ENCODE measurements around the gene MID2. TPM values are rescaled to one million over a fixed set of nuclear protein-coding genes. Genes with fewer than 3 reads are reported as not detected.
"Not testable (repeated sequence)": the region's sequence is repeated elsewhere in the genome, so short reads cannot be mapped to it uniquely, and the experiment has no call there.

The MID2 gene
- total RNA-seq, 1 experiment from 2014 or later: 3.9 TPM

DNA sequence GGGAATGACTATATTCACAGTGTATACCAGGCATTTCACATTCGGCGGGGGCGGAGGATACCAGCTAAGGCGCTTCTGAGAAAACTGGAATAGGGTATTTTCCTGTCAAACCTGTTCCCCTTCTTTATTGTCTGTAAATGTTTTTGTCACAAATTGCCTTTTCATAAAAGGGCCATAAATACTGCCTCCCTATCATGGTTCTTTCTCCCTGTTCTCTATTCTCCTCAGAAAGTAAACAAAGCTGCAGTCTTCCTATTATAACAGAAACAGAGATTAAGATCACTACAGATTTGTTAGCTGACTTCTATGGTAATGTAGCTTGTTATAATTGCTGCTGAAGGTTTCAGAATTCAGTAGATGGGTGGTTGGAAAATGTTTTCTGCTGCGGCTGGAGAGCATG, 32.2 kb downstream of the MID2 start:
- H3K4me1 ChIP-seq: no peaks in the 10 kb centered on the region
- no peaks in the 10 kb centered on the region for H3K9me3 ChIP-seq (replicated peaks)
- H3K27ac ChIP-seq: no peak overlapping the region
- H3K36me3 ChIP-seq: no peaks in the 10 kb centered on the region
- no peak for DNase-seq
- no peak overlapping the region for H3K4me3 ChIP-seq
- no peaks in the 10 kb centered on the region for H3K27me3 ChIP-seq

DNA sequence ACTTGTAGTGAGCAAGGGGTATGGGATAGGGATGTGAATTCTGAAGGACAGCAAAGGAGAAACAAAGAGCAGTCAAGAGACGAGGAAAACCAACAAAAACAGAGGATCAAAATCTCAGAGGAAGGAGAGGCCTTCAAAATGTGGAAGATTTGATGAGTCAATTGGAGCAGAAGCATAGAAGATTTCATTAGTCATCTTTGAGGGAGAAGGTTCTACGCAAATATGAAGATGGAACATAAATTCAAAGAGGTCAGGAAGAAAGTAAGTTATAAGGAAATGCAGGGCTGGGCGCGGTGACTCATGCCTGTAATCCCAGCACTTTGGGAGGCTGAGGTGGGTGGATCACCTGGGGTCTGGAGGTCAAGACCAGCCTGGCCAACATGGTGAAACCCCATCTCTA, 35.4 kb downstream of the MID2 start:
- H3K27me3 ChIP-seq: no peaks in the 10 kb centered on the region
- no peaks in the 10 kb centered on the region for H3K4me1 ChIP-seq
- no peak overlapping the region for H3K4me3 ChIP-seq
- no peaks in the 10 kb centered on the region for H3K36me3 ChIP-seq
- H3K9me3 ChIP-seq (replicated peaks): no peaks in the 10 kb centered on the region
- H3K27ac ChIP-seq: no peak overlapping the region
- no peak for DNase-seq

DNA sequence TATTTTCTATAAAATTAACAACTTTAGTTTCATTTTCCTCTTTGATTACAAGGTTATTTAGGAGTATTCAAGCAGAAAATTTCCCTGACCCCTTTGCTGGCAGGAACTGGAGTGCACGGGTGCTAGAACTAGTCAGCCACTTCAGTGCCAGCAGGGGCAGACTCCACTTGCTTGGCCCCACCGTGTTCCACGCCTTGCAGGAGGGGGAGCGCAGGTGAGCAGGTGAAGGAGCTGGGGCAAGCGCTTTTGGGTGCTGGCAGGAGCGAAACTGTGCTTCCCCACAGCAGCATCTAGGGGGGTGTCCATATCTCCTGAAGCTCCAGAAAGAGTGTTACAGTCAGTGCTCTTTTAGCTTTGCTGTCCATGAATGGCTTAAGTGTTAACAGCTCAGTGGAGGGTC, 45.5 kb downstream of the MID2 start:
- Histone ChIP-seq H3K27me3 (no peaks in the 10 kb centered on the region), H3K27ac (no peak overlapping the region), H3K36me3 (no peaks in the 10 kb centered on the region), H3K4me3 (no peak overlapping the region), H3K4me1 (no peaks in the 10 kb centered on the region), H3K9me3 (replicated peaks) (no peaks in the 10 kb centered on the region)
- no peak for DNase-seq

DNA sequence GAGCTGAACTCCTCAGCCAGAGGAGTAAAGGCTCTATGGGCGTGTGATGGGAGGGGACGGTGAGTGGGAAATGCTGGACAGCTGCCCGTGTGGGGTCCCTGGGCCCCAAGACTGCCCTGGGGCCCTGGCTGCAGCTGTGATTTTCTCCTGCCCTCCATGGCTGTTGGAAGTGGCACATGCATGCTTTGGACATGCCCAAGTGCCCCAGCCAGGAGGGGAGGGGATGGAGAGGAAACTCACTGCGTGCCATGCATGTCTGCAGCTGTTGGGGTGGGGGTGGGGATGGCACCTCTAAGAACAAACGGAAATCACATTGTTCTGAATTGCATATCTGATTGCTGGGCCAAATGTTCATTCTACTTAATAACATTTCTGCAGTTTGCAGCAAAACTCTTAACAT, 52.4 kb downstream of the MID2 start:
- Histone ChIP-seq H3K27me3 (no peaks in the 10 kb centered on the region), H3K9me3 (replicated peaks) (no peaks in the 10 kb centered on the region), H3K4me1 (peaks cover 4% of the 10 kb centered on the region; the same call in 1 of the 2 replicates), H3K27ac (peak overlapping the region; percentile 41), H3K36me3 (no peaks in the 10 kb centered on the region), H3K4me3 (no peak overlapping the region)
- DNase-seq: peak; percentile 65 to 68

DNA sequence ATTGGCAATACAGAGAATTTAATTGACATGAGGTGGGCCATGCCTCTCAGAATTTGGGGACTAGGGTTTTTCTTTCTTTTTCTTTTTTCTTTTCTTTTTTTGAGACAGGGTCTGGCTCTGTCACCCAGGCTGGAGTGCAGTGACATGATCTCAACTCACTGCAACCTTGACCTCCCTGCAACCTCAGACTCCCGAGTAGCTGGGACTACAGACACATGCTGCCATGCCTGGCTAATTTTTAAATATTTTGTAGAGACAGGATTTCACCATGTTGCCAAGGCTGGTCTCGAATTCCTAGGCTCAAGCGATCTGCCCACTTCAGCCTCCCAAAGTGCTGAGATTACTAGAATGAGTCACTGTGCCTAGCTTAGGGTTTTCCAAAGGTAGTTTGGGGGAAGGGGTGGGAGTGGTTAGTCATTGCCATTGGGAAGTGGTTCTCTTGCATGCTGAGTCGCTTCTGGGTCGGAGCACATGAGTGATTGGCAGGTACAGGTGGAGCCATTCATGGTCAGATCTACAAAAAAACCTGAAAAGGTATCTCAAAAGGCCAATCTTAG, 54.5 kb downstream of the MID2 start:
- Histone ChIP-seq H3K27me3 (no peaks in the 10 kb centered on the region), H3K36me3 (no peaks in the 10 kb centered on the region)
- peak; percentile 21 to 37 for DNase-seq

DNA sequence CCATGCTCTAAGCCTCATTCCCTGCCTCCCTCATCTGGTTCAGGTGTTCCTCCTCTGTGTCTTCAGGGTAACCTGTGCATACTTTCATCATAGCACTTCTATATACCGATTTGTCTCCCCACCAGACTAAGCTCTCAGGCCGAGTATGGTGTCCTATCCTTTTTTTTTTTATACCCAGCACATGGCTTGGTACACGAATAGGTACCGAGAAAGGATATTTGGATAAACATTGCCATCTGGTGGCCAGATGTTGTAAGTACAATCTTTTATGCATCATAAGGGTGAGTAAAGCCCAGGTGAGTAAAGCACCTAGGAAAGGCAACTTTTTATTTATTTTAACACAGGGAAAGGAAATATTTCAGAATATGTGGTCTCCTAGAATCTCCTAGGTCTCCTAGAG, 68.4 kb downstream of the MID2 start:
- Histone ChIP-seq H3K9me3 (replicated peaks) (no peaks in the 10 kb centered on the region), H3K27ac (no peak overlapping the region), H3K4me3 (no peak overlapping the region), H3K27me3 (no peaks in the 10 kb centered on the region), H3K4me1 (no peaks in the 10 kb centered on the region), H3K36me3 (no peaks in the 10 kb centered on the region)
- peak; percentile 6 to 67 for DNase-seq

More for the DNA sequence above, 54.5 kb downstream of the MID2 start:
- Histone ChIP-seq H3K4me1 (peaks cover 4% of the 10 kb centered on the region; the same call in 1 of the 2 replicates), H3K4me3 (no peak overlapping the region), H3K27ac (no peak overlapping the region), H3K9me3 (replicated peaks) (no peaks in the 10 kb centered on the region)

DNA sequence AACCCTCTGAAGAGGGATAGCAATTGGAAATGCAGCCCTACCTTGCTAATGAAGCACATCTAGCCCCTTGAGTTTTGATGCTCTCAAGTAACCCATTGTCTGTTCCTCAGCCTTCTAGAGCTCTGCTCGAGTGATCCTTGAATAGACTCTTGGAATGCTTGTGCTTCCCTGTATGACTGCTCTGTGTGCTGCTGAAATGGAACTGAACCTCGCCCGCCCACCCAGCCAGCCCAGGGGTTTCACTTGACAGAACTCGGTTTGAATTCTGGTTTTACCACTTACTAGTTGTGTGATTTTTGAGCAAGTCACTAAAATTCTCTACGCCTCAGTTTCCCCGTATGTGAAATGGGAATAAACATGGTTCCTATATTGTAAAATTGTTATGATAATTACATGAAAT, 77.1 kb downstream of the MID2 start:
- H3K27ac ChIP-seq: no peak overlapping the region
- H3K4me1 ChIP-seq: no peaks in the 10 kb centered on the region
- no peak overlapping the region for H3K4me3 ChIP-seq
- H3K27me3 ChIP-seq: no peaks in the 10 kb centered on the region
- DNase-seq: no peak
- H3K36me3 ChIP-seq: no peaks in the 10 kb centered on the region
- no peaks in the 10 kb centered on the region for H3K9me3 ChIP-seq (replicated peaks)

DNA sequence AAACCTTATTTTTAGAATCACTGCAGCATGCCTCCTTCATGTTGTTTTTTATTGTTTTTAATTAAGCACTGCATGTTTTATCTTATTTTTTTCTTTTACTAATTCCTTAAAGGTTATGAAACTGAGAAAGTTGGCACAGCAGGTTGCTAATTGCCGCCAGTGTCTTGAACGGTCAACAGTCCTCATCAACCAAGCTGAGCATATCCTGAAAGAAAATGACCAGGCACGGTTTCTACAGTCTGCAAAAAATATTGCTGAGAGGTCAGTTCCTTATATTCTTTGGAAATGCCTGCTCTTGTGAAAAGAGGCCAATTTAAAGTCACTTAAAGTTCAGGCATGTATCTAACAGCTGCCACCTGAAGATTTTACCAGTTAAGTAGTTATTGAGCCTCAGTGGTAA, 79.7 kb downstream of the MID2 start:
- Histone ChIP-seq H3K36me3 (no peaks in the 10 kb centered on the region), H3K27me3 (no peaks in the 10 kb centered on the region), H3K9me3 (replicated peaks) (no peaks in the 10 kb centered on the region), H3K4me3 (no peak overlapping the region), H3K27ac (no peak overlapping the region), H3K4me1 (no peaks in the 10 kb centered on the region)
- DNase-seq: no peak

DNA sequence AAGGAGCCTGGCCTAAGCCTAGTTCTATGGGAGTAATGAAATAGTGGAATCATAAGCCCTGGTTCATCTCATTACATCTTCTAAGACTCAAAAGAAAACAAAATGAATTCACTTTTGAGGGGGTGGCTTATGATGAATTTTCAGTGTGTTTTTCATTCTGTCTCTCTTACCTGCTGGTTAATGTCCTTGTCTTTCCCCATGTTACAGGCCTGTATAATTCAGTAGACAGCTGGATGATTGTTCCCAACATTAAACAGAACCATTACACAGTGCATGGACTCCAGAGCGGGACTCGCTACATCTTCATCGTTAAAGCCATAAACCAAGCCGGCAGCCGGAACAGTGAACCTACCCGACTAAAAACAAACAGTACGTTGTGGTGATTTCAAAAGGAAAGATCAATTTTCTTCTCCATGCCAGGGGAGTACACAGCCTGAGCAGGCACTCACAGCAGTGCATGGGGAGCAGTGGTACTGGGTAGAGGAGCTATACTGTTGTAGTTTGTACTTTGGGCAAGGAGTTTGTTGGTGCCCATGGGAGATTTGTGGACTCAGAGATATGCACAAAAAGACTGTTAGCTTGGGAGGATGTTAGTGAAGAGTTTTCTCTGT, 98.6 kb downstream of the MID2 start:
- Histone ChIP-seq H3K4me3 (no peak overlapping the region), H3K9me3 (replicated peaks) (no peaks in the 10 kb centered on the region), H3K4me1 (no peaks in the 10 kb centered on the region), H3K27me3 (no peaks in the 10 kb centered on the region), H3K27ac (no peak overlapping the region), H3K36me3 (no peaks in the 10 kb centered on the region)
- DNase-seq: no peak

DNA sequence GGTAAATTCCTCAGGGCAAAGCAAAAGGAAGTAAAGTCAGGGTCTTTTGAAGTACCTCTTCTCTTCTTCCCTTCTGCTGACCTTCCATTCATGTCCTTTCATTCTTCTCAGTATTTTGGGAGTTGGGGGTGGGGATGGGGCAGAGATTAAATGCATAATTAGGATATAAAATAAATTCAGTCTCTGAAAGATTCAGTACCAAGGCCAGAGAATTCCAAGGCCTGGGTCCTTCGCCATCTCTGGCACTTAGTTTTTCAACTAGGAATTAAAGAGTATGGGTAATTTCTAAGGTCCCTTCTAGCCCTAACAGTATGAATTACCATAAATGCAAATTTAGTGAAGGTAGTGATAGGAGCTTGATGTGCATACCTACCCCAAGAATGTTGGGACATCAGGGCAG, 108.6 kb downstream of the MID2 start:
- Histone ChIP-seq H3K27ac (no peak overlapping the region), H3K4me1 (no peaks in the 10 kb centered on the region; the same call in 1 of the 2 replicates), H3K4me3 (no peak overlapping the region), H3K9me3 (replicated peaks) (no peaks in the 10 kb centered on the region), H3K36me3 (no peaks in the 10 kb centered on the region), H3K27me3 (no peaks in the 10 kb centered on the region)
- DNase-seq: no peak

DNA sequence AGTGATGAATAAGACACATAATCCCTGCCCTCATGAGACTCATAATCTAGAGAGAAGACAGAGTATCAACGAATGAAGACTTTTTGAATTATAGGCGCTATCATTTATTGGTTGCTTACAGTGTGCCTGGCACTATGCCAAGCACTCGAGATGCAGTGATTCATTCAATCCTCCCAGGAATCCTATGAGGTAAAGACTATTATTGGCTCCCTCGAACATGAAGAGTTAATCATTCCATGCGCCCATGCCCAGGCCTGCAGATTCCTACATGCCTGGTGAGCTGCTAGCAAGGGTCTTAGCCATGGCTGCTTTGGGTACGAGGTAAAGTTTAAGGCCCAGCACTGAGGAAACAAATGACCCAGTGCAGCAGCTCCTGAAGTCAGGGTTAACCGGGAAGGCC, 109.5 kb downstream of the MID2 start:
- Histone ChIP-seq H3K27ac (no peak overlapping the region), H3K27me3 (no peaks in the 10 kb centered on the region), H3K9me3 (replicated peaks) (no peaks in the 10 kb centered on the region), H3K4me3 (no peak overlapping the region), H3K4me1 (peaks cover 5% of the 10 kb centered on the region), H3K36me3 (no peaks in the 10 kb centered on the region)
- no peak for DNase-seq

DNA sequence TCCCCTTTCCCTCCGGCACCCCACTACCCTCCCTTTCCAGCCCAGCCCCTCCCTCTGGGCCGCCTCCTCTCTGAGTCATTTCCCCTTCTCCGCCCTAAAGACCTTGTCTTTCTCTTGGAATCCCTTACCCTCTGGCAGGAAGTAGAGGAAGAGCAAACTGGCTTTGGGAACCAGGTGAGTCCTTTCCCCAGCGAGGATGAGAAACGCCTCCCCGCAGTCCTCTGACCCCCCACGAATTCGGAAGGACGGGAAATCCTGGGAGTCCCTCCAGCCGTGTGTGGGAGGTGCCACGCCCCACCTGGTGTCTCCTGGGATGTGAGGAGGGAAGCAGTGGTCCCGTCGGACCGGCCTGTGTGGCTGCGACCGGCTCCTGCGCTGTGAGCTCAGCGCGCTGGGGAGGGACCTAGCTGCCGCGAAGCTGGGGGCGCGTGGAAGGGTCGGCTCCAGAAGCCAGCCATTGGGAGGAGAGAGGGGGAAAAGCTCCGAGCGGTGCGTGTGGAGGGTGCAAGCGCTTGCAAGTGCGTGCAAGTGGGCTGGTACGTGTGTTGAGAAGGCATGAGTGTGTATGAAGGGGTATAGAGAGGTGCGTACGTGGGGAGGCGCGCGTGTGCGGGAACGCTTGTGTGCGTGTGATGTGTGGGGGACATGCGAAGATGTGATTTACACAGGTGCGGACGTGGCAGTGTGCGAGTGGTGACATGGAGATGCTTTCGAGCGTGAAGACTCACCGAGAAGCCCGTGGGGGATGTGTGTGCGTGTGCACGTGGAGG, 110.2 kb downstream of the MID2 start:
- Histone ChIP-seq H3K4me1 (peaks cover 5% of the 10 kb centered on the region), H3K9me3 (replicated peaks) (no peaks in the 10 kb centered on the region), H3K27me3 (no peaks in the 10 kb centered on the region), H3K36me3 (no peaks in the 10 kb centered on the region), H3K4me3 (no peak overlapping the region), H3K27ac (no peak overlapping the region)
- no peak for DNase-seq

DNA sequence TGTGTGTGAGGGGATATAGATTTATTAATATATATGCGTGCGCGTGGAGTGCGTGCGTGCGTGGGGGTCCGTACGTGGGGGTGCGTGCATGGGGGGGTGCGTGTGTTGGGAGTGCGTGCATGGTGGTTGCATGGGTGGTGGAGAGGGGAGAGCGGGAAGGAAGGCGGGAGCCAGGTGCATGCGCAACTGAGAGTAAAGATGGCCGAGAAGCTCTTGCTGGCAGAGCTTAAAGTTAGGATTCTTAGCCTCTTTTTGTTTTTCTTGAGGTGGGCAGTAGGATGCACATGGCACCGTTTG, 110.7 kb downstream of the MID2 start:
- Histone ChIP-seq H3K27me3 (no peaks in the 10 kb centered on the region), H3K9me3 (replicated peaks) (no peaks in the 10 kb centered on the region), H3K27ac (no peak overlapping the region), H3K4me3 (no peak overlapping the region), H3K36me3 (no peaks in the 10 kb centered on the region), H3K4me1 (peaks cover 5% of the 10 kb centered on the region)
- DNase-seq: no peak

DNA sequence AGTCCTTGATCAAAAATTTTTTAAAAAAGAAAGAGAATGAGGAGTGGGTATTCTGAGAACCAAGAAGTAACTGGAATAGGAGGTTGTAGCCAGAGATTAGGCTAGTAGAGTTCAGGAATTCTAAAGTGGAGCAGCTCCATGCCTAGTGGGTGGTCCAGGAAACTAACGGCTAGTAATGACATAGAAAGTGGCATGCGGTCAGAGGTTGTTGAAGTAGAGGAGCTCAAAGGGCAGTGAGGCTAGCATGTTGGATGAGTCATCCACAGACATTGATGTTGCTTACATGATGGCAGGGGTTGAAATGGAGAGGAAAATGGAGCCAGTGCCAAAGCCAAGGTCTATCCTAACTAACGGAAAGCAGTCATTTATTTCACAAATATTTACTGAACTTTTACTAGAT, 114.4 kb downstream of the MID2 start:
- peak; percentile 43 to 57 for DNase-seq
- Histone ChIP-seq H3K36me3 (no peaks in the 10 kb centered on the region), H3K27ac (no peak overlapping the region), H3K4me1 (peaks cover 5% of the 10 kb centered on the region), H3K4me3 (no peak overlapping the region), H3K27me3 (no peaks in the 10 kb centered on the region), H3K9me3 (replicated peaks) (no peaks in the 10 kb centered on the region)

DNA sequence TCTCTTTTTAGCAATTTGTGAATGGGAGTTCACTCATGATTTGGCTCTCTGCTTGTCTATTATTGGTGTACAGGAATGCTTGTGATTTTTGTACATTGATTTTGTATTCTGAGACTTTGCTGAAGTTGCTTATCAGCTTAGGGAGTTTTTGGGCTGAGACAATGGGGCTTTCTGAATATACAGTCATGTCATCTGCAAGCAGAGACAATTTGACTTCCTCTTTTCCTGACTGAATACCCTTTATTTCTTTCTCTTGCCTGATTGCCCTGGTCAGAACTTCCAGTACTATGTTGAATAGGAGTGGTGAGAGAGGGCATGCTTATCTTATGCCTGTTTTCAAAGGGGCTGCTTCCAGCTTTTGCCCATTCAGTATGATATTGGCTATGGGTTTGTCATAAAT, 129.7 kb downstream of the MID2 start:
- not testable (repeated sequence) for H3K27ac ChIP-seq; H3K4me3 ChIP-seq; H3K27me3 ChIP-seq; H3K36me3 ChIP-seq; H3K4me1 ChIP-seq; DNase-seq; H3K9me3 ChIP-seq (replicated peaks)

DNA sequence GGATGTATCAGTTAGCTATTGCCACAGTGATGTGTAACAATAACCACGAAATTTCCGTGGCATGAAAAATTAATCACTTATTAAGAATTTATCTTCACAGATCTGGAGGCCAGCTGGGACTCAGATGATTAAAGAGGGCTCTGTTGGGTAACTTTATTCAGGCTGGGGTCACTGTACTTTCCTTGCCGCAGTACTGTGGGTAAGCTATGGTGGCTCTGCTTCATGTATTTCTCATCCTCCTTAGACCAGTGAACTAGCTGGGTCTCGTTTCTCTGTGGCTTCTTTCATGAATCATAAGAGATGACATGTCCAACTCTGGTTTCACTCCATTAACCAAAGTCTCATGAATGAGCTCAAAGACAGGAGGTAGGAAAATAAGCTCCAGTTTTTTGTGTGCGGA, 143.0 kb downstream of the MID2 start:
- no peaks in the 10 kb centered on the region for H3K36me3 ChIP-seq
- H3K4me1 ChIP-seq: no peaks in the 10 kb centered on the region
- H3K27me3 ChIP-seq: no peaks in the 10 kb centered on the region
- no peak overlapping the region for H3K4me3 ChIP-seq
- no peak overlapping the region for H3K27ac ChIP-seq
- no peaks in the 10 kb centered on the region for H3K9me3 ChIP-seq (replicated peaks)
- DNase-seq: no peak

All from SJCRH30 (cell line).